NCI-H82 treated with DMSO at 0.1 percent for 48 hours (cell line): ENCODE measurements around the gene PTGDR.

Experiments used
- DNase-seq: peaks from one replicate; lab custom pipeline; 2025; ENCODE audit not compliant: unreplicated experiment; lab: John Stamatoyannopoulos, UW

Gene PTGDR

GRCh38 chr14:52263190-52263589 is 4.3 kb upstream of the PTGDR start:
- DNase-seq: no peak

- DNase-seq: no peak
Measured at GRCh38 chr14:52265253-52265652, 2.2 kb upstream of the PTGDR start.

- DNase-seq: no peak
Measured at GRCh38 chr14:52266179-52266578, 1.3 kb upstream of the PTGDR start.

GRCh38 chr14:52266782-52267181 is 716 bp upstream of the PTGDR start:
- DNase-seq: no peak

GRCh38 chr14:52268279-52269061 is 972 bp downstream of the PTGDR start:
- DNase-seq: no peak

- DNase-seq: no peak
Measured at GRCh38 chr14:52269100-52269499, 1.6 kb downstream of the PTGDR start.

- no peak for DNase-seq
Measured at GRCh38 chr14:52269982-52270381, 2.5 kb downstream of the PTGDR start.

- DNase-seq: no peak
Measured at GRCh38 chr14:52271538-52271937, 4.0 kb downstream of the PTGDR start.

GRCh38 chr14:52272375-52272774 is 4.9 kb downstream of the PTGDR start:
- DNase-seq: no peak

- no peak for DNase-seq
Measured at GRCh38 chr14:52275372-52275771, 7.9 kb downstream of the PTGDR start.

GRCh38 chr14:52277552-52277951 is 10.1 kb downstream of the PTGDR start:
- no peak for DNase-seq

- no peak for DNase-seq
Measured at GRCh38 chr14:52279408-52279807, 11.9 kb downstream of the PTGDR start.

- DNase-seq: no peak
Measured at GRCh38 chr14:52283099-52283498, 15.6 kb downstream of the PTGDR start.

- DNase-seq: no peak
Measured at GRCh38 chr14:52286661-52287649, 19.5 kb downstream of the PTGDR start.

GRCh38 chr14:52296378-52296777 is 28.9 kb downstream of the PTGDR start:
- no peak for DNase-seq

- no peak for DNase-seq
Measured at GRCh38 chr14:52298795-52299194, 31.3 kb downstream of the PTGDR start.

- DNase-seq: peak; percentile 8
Measured at GRCh38 chr14:52299692-52300278, 32.3 kb downstream of the PTGDR start.

GRCh38 chr14:52303236-52303635 is 35.7 kb downstream of the PTGDR start:
- no peak for DNase-seq

GRCh38 chr14:52304248-52304904 is 36.9 kb downstream of the PTGDR start:
- no peak for DNase-seq

- DNase-seq: no peak
Measured at GRCh38 chr14:52305014-52305413, 37.5 kb downstream of the PTGDR start.

- DNase-seq: no peak
Measured at GRCh38 chr14:52307376-52307775, 39.9 kb downstream of the PTGDR start.
